HFF-Myc (cell line): ENCODE data around the gene RGS6.

Experiments used
- DNase-seq: peaks from one replicate; pipeline ENCODE4 v3.0.0-alpha.2; 2011; ENCODE audit warnings: low read depth; ENCODE audit errors: extremely low read depth
- H3K4me3 ChIP-seq: replicated peaks from 2 replicates; pipeline ENCODE4 v1.5.1; 2011; ENCODE audit warnings: low read depth, mild to moderate bottlenecking, control low read depth, low read length
- CTCF ChIP-seq: IDR thresholded peaks from 2 replicates; pipeline ENCODE4 v1.5.1; 2012; ENCODE audit warnings: mild to moderate bottlenecking, low read depth, low read length, control low read depth; ENCODE audit errors: missing control alignments

Gene RGS6

DNA sequence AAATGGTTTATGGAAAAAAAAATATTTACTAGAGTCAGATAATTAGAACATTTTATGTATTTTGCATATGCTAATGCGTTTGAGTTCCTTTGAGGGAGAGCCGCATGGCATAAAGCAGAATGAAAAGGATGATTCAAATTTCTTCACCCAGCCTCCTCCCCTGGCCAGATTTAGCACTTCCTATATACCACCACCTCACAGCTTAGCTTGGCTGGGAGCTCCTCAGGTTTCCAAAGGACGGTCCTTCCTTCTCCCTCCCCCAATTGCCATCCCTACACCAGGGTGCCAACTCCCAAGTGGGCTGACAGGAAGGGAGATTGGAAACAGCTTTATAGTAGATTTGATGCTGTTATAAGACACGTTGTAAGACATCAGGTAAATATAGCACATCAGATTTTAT, 157.4 kb downstream of the RGS6 start:
- DNase-seq = no peak
- H3K4me3 ChIP-seq = no peak overlapping the region
- no peak for TF ChIP-seq CTCF

- H3K4me3 ChIP-seq = no peak overlapping the region
These were observed 162.8 kb downstream of the RGS6 start for GRCh38 chr14:72094844-72095582.

DNA sequence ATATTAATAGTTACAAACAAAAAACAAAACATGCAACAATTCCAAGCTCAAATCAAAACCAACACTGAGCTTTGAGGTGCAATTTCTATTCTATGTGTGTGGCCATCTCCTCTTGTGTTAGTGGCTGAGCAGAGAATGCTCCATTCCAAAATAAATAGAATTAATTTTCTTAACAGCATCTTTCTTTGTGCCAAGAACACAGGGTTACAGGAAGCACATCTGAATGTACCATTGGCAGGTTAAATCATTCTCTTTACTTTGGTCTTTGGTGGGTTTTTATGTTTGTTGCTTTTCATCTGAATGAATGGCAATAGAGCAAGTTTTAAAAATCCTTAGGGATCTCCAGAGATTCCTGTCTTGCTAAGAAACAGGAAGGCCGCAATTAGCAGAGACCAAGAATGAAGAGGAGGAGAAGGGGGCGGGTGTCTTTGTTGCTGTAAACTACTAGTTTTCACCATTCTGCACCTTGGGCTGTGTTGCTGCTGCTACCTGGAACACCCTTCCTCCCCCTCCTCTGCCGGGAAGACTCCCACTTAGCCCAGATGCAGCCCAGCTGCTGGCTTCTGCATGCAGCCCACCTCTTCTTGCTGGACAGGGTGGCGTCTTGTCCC, 165.0 kb downstream of the RGS6 start:
- no peak overlapping the region for H3K4me3 ChIP-seq
- TF ChIP-seq CTCF = no peak
- no peak for DNase-seq

More at GRCh38 chr14:72094844-72095582, 162.8 kb downstream of the RGS6 start:
- no peak for TF ChIP-seq CTCF
- no peak for DNase-seq

GRCh38 chr14:72098210-72098609, 166.0 kb downstream of the RGS6 start:
- TF ChIP-seq CTCF = no peak
- DNase-seq = no peak

GRCh38 chr14:72099566-72099965, 167.3 kb downstream of the RGS6 start:
- H3K4me3 ChIP-seq = no peak overlapping the region
- no peak for TF ChIP-seq CTCF
- DNase-seq = no peak

More at GRCh38 chr14:72098210-72098609, 166.0 kb downstream of the RGS6 start:
- no peak overlapping the region for H3K4me3 ChIP-seq

DNA sequence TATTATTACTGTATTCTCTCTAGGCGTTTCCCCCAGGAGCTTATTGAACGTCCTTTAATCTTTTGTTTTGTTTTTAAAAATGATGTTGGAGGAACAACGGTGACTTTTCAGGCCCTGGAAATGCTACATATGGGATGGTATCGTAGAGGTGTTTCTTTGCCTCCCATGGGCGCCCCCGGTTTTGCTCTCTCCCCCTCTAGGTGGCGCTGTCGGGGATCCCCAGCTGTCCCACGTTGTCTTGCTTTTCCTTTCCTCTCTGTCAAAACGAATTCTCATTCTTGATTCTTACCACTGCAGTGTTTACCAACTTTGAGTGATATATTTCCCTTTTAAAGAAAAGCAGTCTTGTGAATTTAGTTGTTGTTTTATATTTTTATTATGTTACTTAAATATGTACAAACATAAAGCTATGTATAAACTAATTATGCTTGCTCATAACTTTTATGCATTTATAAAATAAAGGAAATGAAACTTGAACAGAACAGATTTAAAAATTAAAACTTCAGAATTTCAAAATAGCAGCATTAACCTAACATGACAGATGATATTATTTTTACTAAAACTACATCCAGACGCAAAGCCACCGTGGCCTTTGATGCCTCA, 171.9 kb downstream of the RGS6 start:
- H3K4me3 ChIP-seq = no peak overlapping the region
- TF ChIP-seq CTCF = peak; percentile 80
- no peak for DNase-seq
